ENCODE data around the gene THAP4.

The THAP4 gene

GRCh38 chr2:241638940-241639339 lies 2.0 kb upstream of the THAP4 start:
- DNase-seq (ENCODE audit: low spot score): no peak

- no peak for DNase-seq (ENCODE audit: low spot score)
Measured at GRCh38 chr2:241637795-241638660, 1.1 kb upstream of the THAP4 start.

GRCh38 chr2:241636182-241637017 lies 558 bp downstream of the THAP4 start:
- peak; percentile 67 for DNase-seq (ENCODE audit: low spot score)

GRCh38 chr2:241635756-241636155 lies 1.2 kb downstream of the THAP4 start:
- DNase-seq (ENCODE audit: low spot score): no peak

- DNase-seq (ENCODE audit: low spot score): no peak
Measured at GRCh38 chr2:241633561-241633960, 3.4 kb downstream of the THAP4 start.

GRCh38 chr2:241632478-241633325 lies 4.3 kb downstream of the THAP4 start:
- DNase-seq (ENCODE audit: low spot score): no peak

- DNase-seq (ENCODE audit: low spot score): no peak
Measured at GRCh38 chr2:241629762-241630435, 7.1 kb downstream of the THAP4 start.

GRCh38 chr2:241627675-241628074 lies 9.3 kb downstream of the THAP4 start:
- no peak for DNase-seq (ENCODE audit: low spot score)

- no peak for DNase-seq (ENCODE audit: low spot score)
Measured at GRCh38 chr2:241620419-241620769, 16.6 kb downstream of the THAP4 start.

- DNase-seq (ENCODE audit: low spot score): no peak
Measured at GRCh38 chr2:241619597-241620418, 17.1 kb downstream of the THAP4 start.

- DNase-seq (ENCODE audit: low spot score): no peak
Measured at GRCh38 chr2:241618829-241619228, 18.1 kb downstream of the THAP4 start.

- DNase-seq (ENCODE audit: low spot score): no peak
Measured at GRCh38 chr2:241618296-241618805, 18.6 kb downstream of the THAP4 start.

GRCh38 chr2:241617431-241618154 lies 19.4 kb downstream of the THAP4 start:
- no peak for DNase-seq (ENCODE audit: low spot score)

- no peak for DNase-seq (ENCODE audit: low spot score)
Measured at GRCh38 chr2:241616168-241617125, 20.5 kb downstream of the THAP4 start.

- no peak for DNase-seq (ENCODE audit: low spot score)
Measured at GRCh38 chr2:241615522-241616052, 21.4 kb downstream of the THAP4 start.

GRCh38 chr2:241615041-241615440 lies 21.9 kb downstream of the THAP4 start:
- no peak for DNase-seq (ENCODE audit: low spot score)

GRCh38 chr2:241613017-241613780 lies 23.8 kb downstream of the THAP4 start:
- DNase-seq (ENCODE audit: low spot score): no peak
